Testis (tissue), 3 donors: ENCODE measurements around the gene PELI1. TPM values are rescaled to one million over a fixed set of nuclear protein-coding genes. Genes with fewer than 3 reads are reported as not detected.

Experiments
- DNase-seq: peaks from one replicate; pipeline ENCODE4 v3.0.0-alpha.2; 2019
- H3K27ac ChIP-seq, 2 donors: fragments of 200-600 bp; sonication (generic); one replicate each; pipeline ENCODE4 v1.5.1; 2019
- H3K27me3 ChIP-seq: fragments of 200-600 bp; sonication (generic); one replicate; pipeline ENCODE4 v1.5.1; 2019
- H3K36me3 ChIP-seq: fragments of 200-600 bp; sonication (generic); one replicate; pipeline ENCODE4 v1.5.1; 2017; ENCODE audit warnings: low read depth; ENCODE audit errors: missing control alignments
- H3K4me1 ChIP-seq: fragments of 200-600 bp; sonication (generic); one replicate; pipeline ENCODE4 v1.5.1; 2019
- H3K4me3 ChIP-seq, 2 donors: fragments of 200-600 bp; sonication (generic); one replicate each; pipeline ENCODE4 v1.5.1; 2017 to 2019
- H3K9me3 ChIP-seq: fragments of 200-600 bp; sonication (generic); one replicate; pipeline ENCODE4 v1.5.1; 2017
- POLR2A ChIP-seq: fragments of 450-650 bp; IDR thresholded peaks from one replicate; pipeline ENCODE4 v1.6.1; 2017; ENCODE audit warnings: antibody characterized with exemption, mild to moderate bottlenecking, moderate library complexity
- WGBS, 2 donors: methylation state at CpG; one replicate each; pipeline ENCODE4 v1.1.5; 2018; 5-methylcytosine and 5-hydroxymethylcytosine counted together
- intact Hi-C: fragments of 100-400 bp; cut with DNase I; formaldehyde crosslinking; loops from one replicate; pipeline ENCODE4 v1.15.1; 2023; ENCODE audit warnings: low total_unique reads
- polyA plus RNA-seq: library from polyadenylated mRNA; stranded (reverse); fragments of 350-450 nt; fragmentation: Illumina TruSeq; extraction: RNeasy Lipid Tissue Mini Kit (QIAGEN cat#74804); gene quantifications from one replicate; pipeline ENCODE4 v1.2.3, GENCODE V29; 2014; ENCODE audit warnings: low read depth, low replicate concordance; ENCODE audit not compliant: insufficient read depth
- total RNA-seq, 2 donors: library from RNA; depleted of rRNA; stranded (reverse); fragments of >200 nt; gene quantifications; one replicate each; pipeline ENCODE4 v1.2.3, GENCODE V29; 2016
- TF ChIP-seq, protein P1 (sequence below), 3 experiments: fragments of 450-650 bp in 2 of 3; fragments of 200-600 bp in 1 of 3; sonication (generic) in 1 of 3; IDR thresholded peaks; one replicate each; pipeline ENCODE4 v1.5.1; 2016 to 2019; ENCODE audit warnings: antibody characterized with exemption in 3 of 3, mild to moderate bottlenecking in 2 of 3, moderate library complexity in 1 of 3

Gene PELI1
- total and polyA plus RNA-seq, 3 donors from 2014 or later = 22.4 to 48.0 (median 40.9) TPM

- H3K36me3 ChIP-seq = no peaks in the 10 kb centered on the region
- no peak overlapping the region for H3K27ac ChIP-seq
- no peaks in the 10 kb centered on the region for H3K9me3 ChIP-seq
- TF ChIP-seq, protein P1, sequence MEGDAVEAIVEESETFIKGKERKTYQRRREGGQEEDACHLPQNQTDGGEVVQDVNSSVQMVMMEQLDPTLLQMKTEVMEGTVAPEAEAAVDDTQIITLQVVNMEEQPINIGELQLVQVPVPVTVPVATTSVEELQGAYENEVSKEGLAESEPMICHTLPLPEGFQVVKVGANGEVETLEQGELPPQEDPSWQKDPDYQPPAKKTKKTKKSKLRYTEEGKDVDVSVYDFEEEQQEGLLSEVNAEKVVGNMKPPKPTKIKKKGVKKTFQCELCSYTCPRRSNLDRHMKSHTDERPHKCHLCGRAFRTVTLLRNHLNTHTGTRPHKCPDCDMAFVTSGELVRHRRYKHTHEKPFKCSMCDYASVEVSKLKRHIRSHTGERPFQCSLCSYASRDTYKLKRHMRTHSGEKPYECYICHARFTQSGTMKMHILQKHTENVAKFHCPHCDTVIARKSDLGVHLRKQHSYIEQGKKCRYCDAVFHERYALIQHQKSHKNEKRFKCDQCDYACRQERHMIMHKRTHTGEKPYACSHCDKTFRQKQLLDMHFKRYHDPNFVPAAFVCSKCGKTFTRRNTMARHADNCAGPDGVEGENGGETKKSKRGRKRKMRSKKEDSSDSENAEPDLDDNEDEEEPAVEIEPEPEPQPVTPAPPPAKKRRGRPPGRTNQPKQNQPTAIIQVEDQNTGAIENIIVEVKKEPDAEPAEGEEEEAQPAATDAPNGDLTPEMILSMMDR (IDR thresholded peaks at IDR 0.05) = peak; percentile 62 to 82 (median 65)
- no peak for TF ChIP-seq POLR2A
- DNase-seq = peak; percentile 76
- H3K4me1 ChIP-seq = peaks cover 7% of the 10 kb centered on the region
- no peaks in the 10 kb centered on the region for H3K27me3 ChIP-seq
- intact Hi-C loops = no loop called here
- no peak overlapping the region for H3K4me3 ChIP-seq
- whole genome bisulfite sequencing, 2 donors = 25 to 37% methylated on average over 3 of the region's 3 CpGs
These were observed 94.5 kb downstream of the PELI1 start for GRCh38 chr2:64049633-64050220.

- TF ChIP-seq, protein P1 (IDR thresholded peaks at IDR 0.05) = no peak
- TF ChIP-seq POLR2A = no peak
- peaks cover 7% of the 10 kb centered on the region for H3K4me1 ChIP-seq
- H3K4me3 ChIP-seq = no peak overlapping the region
- no peaks in the 10 kb centered on the region for H3K9me3 ChIP-seq
- WGBS, 2 donors = 83 to 95% methylated on average over 2 of the region's 2 CpGs
- DNase-seq = no peak
- no peak overlapping the region for H3K27ac ChIP-seq
- intact Hi-C loops = no loop called here
- no peaks in the 10 kb centered on the region for H3K27me3 ChIP-seq
- H3K36me3 ChIP-seq = no peaks in the 10 kb centered on the region
These were observed 98.3 kb downstream of the PELI1 start for GRCh38 chr2:64045938-64046337.

Other genes starting within 250 kb of the PELI1 start
- gene VPS54, start 125.0 kb downstream of the PELI1 start, total RNA-seq = 10 to 100 TPM; 26.5 to 28.5 TPM
- 27.4 TPM for gene VPS54, start 125.0 kb downstream of the PELI1 start, polyA plus RNA-seq